H1 (cell line): ENCODE measurements around the gene NSFL1C. TPM values are rescaled to one million over a fixed set of nuclear protein-coding genes. Genes with fewer than 3 reads are reported as not detected.

Experiments used
- CTCF ChIA-PET: fragments of 300-600 bp; sonication (Branson Sonifier 250); formaldehyde crosslinking; loops from one replicate; lab custom pipeline; 2021; ENCODE audit not compliant: partially characterized antibody; lab: Charles Lee
- POLR2A ChIA-PET: fragments of 300-600 bp; sonication (Branson Sonifier 250); formaldehyde crosslinking; loops from one replicate; lab custom pipeline; 2021; ENCODE audit warnings: inconsistent platforms; ENCODE audit not compliant: partially characterized antibody; lab: Charles Lee
- DNase-seq, 2 experiments: peaks; one replicate each; pipeline versions ENCODE4 v3.0.0 to v3.0.0-alpha.2; 2010 to 2022; ENCODE audit warnings: low spot score in 2 of 2, low read depth in 1 of 2, mixed read lengths in 1 of 2
- FAIRE-seq: peaks from 2 replicates; lab custom pipeline; 2011; peaks lifted over from hg19 to GRCh38; lab: Jason Lieb, UNC
- H2AFZ ChIP-seq: 2 replicates; pipeline ENCODE4 v1.8.1; 2012; ENCODE audit warnings: low read length, inconsistent platforms
- H2AK5ac ChIP-seq: 2 replicates; pipeline ENCODE4 v1.6.1; 2013; ENCODE audit warnings: low read depth, low read length
- H2BK120ac ChIP-seq: replicated peaks from 2 replicates; pipeline ENCODE3; 2013; ENCODE audit warnings: low read depth, low read length, inconsistent platforms
- H2BK12ac ChIP-seq: 2 replicates; pipeline ENCODE4 v1.6.1; 2013; ENCODE audit warnings: low read depth, low read length
- H2BK15ac ChIP-seq: 2 replicates; pipeline ENCODE4 v1.6.1; 2013; ENCODE audit warnings: low read length
- H2BK20ac ChIP-seq: 2 replicates; pipeline ENCODE4 v1.6.1; 2013; ENCODE audit warnings: low read length
- H2BK5ac ChIP-seq: 2 replicates; pipeline ENCODE4 v1.6.1; 2013; ENCODE audit warnings: low read depth, low read length
- H3K14ac ChIP-seq: 2 replicates; pipeline ENCODE4 v1.6.1; 2013; ENCODE audit warnings: inconsistent platforms; ENCODE audit not compliant: insufficient read length
- H3K18ac ChIP-seq: 2 replicates; pipeline ENCODE4 v1.6.1; 2013; ENCODE audit warnings: low read length; ENCODE audit errors: extremely low read depth
- H3K23ac ChIP-seq: 2 replicates; pipeline ENCODE4 v1.6.1; 2013; ENCODE audit warnings: inconsistent platforms; ENCODE audit not compliant: insufficient read length
- H3K23me2 ChIP-seq: 2 replicates; pipeline ENCODE4 v1.6.1; 2013; ENCODE audit warnings: low read depth, low read length
- H3K27ac ChIP-seq: 2 replicates; pipeline ENCODE4 v1.6.1; 2011; ENCODE audit warnings: low read depth, low read length, inconsistent platforms
- H3K27me3 ChIP-seq, 4 experiments: replicated peaks in 1 of 4; 1 replicate in 1 of 4; 2 replicates in 3 of 4; pipeline versions ENCODE4 v1.6.1 to v1.8.1; 2011 to 2013; ENCODE audit warnings: low read length in 3 of 4, mild to moderate bottlenecking in 3 of 4, inconsistent platforms in 2 of 4, mixed read lengths in 2 of 4, moderate library complexity in 1 of 4; ENCODE audit not compliant: control insufficient read depth in 3 of 4, insufficient read depth in 3 of 4; ENCODE audit errors: extremely low read depth in 1 of 4
- H3K36me3 ChIP-seq, 4 experiments: 2 replicates each; pipeline versions ENCODE4 v1.6.1 to v1.8.1; 2011 to 2013; ENCODE audit warnings: mild to moderate bottlenecking in 4 of 4, low read length in 3 of 4, moderate library complexity in 2 of 4, control low read depth in 1 of 4, inconsistent platforms in 1 of 4; ENCODE audit not compliant: insufficient read depth in 4 of 4, control insufficient read depth in 2 of 4
- H3K4ac ChIP-seq: replicated peaks from 2 replicates; pipeline ENCODE3; 2013; ENCODE audit warnings: low read length, low read depth, mixed read lengths, inconsistent platforms; ENCODE audit not compliant: insufficient read length
- H3K4me1 ChIP-seq, 4 experiments: replicated peaks in 1 of 4; 1 replicate in 1 of 4; 2 replicates in 3 of 4; pipeline versions ENCODE4 v1.6.1 to v1.8.1; 2011 to 2013; ENCODE audit warnings: low read length in 3 of 4, inconsistent platforms in 2 of 4, mixed read lengths in 1 of 4; ENCODE audit not compliant: insufficient read depth in 4 of 4, control insufficient read depth in 3 of 4
- H3K4me2 ChIP-seq, 2 experiments: 2 replicates each; pipeline versions ENCODE4 v1.6.1 to v1.8.1; 2011 to 2013; ENCODE audit warnings: low read depth in 2 of 2, low read length in 2 of 2, control low read depth in 1 of 2, inconsistent platforms in 1 of 2, mild to moderate bottlenecking in 1 of 2; ENCODE audit not compliant: insufficient read depth in 1 of 2
- H3K4me3 ChIP-seq, 4 experiments: fragments of 200-600, 300-600 bp in 1 of 4; sonication (generic), shearing (Covaris generic), sonication (Bioruptor Twin) in 1 of 4; 2 replicates each; pipeline versions ENCODE4 v1.5.1 to v1.8.1; 2011 to 2016; ENCODE audit warnings: low read length in 4 of 4, low read depth in 3 of 4, control low read depth in 2 of 4, inconsistent platforms in 2 of 4, mild to moderate bottlenecking in 2 of 4, mixed read lengths in 1 of 4, moderate library complexity in 1 of 4; ENCODE audit not compliant: insufficient read depth in 2 of 4; ENCODE audit errors: extremely low read depth in 1 of 4
- H3K56ac ChIP-seq: replicated peaks from 2 replicates; pipeline ENCODE3; 2013; ENCODE audit warnings: low read depth, mild to moderate bottlenecking, mixed read lengths, low read length, inconsistent platforms; ENCODE audit not compliant: insufficient read length
- H3K79me1 ChIP-seq: 2 replicates; pipeline ENCODE4 v1.6.1; 2013; ENCODE audit warnings: low read depth, low read length, control low read depth
- H3K79me2 ChIP-seq, 2 experiments: 2 replicates each; pipeline versions ENCODE4 v1.6.1 to v1.8.1; 2012 to 2013; ENCODE audit warnings: low read length in 2 of 2, mild to moderate bottlenecking in 2 of 2, inconsistent platforms in 1 of 2; ENCODE audit not compliant: insufficient read depth in 2 of 2, control insufficient read depth in 1 of 2
- H3K9ac ChIP-seq, 4 experiments: replicated peaks in 1 of 4; 1 replicate in 1 of 4; 2 replicates in 3 of 4; pipeline versions ENCODE4 v1.6.1 to v1.8.1; 2011 to 2013; ENCODE audit warnings: low read depth in 3 of 4, low read length in 3 of 4, control low read depth in 2 of 4, mild to moderate bottlenecking in 2 of 4, moderate library complexity in 2 of 4, inconsistent platforms in 1 of 4; ENCODE audit errors: extremely low read depth in 1 of 4
- H3K9me3 ChIP-seq, 2 experiments: 2 replicates each; pipeline versions ENCODE4 v1.6.1 to v1.8.1; 2012 to 2013; ENCODE audit warnings: mild to moderate bottlenecking in 2 of 2, moderate library complexity in 2 of 2, control low read depth in 1 of 2, inconsistent platforms in 1 of 2, low read depth in 1 of 2, low read length in 1 of 2, mixed read lengths in 1 of 2; ENCODE audit not compliant: insufficient read depth in 2 of 2
- H4K20me1 ChIP-seq, 2 experiments: replicated peaks in 1 of 2; 2 replicates each; pipeline versions ENCODE3 to v1.8.1; 2011 to 2013; ENCODE audit warnings: inconsistent platforms in 2 of 2, low read length in 2 of 2, mild to moderate bottlenecking in 1 of 2; ENCODE audit not compliant: insufficient read depth in 2 of 2, control insufficient read depth in 1 of 2
- H4K5ac ChIP-seq: 2 replicates; pipeline ENCODE4 v1.6.1; 2013; ENCODE audit warnings: low read length, low read depth, mixed read lengths, inconsistent platforms; ENCODE audit not compliant: insufficient read length
- H4K8ac ChIP-seq: 2 replicates; pipeline ENCODE4 v1.8.0; 2013; ENCODE audit warnings: mild to moderate bottlenecking, moderate library complexity, low read length, inconsistent platforms; ENCODE audit not compliant: insufficient read depth; ENCODE audit errors: extremely low read depth
- H4K91ac ChIP-seq: replicated peaks from 2 replicates; pipeline ENCODE3; 2013; ENCODE audit warnings: low read length, mixed read lengths, inconsistent platforms; ENCODE audit not compliant: insufficient read length
- ATF2 ChIP-seq: IDR thresholded peaks from 2 replicates; pipeline ENCODE4 v1.6.1; 2012; ENCODE audit warnings: low read length, inconsistent platforms
- CBX8 ChIP-seq: fragments of 300-800, 300-1000 bp; sonication (generic); IDR thresholded peaks from 2 replicates; pipeline ENCODE4 v1.7.1; 2016; ENCODE audit warnings: low read depth, low read length, borderline replicate concordance
- CHD2 ChIP-seq: IDR thresholded peaks from 2 replicates; pipeline ENCODE4 v1.6.1; 2012; ENCODE audit warnings: low read length, improper control_type of control experiment
- GABPA ChIP-seq: IDR thresholded peaks from 2 replicates; pipeline ENCODE4 v1.6.1; 2011; ENCODE audit warnings: mild to moderate bottlenecking, low read length, moderate library complexity, borderline replicate concordance; ENCODE audit not compliant: insufficient read depth
- HDAC6 ChIP-seq: IDR thresholded peaks from one replicate; pipeline ENCODE4 v1.7.1; 2012; ENCODE audit warnings: low read depth, mild to moderate bottlenecking, inconsistent platforms, low read length, moderate library complexity
- PHF8 ChIP-seq: fragments of 200-600 bp; sonication (generic); conservative IDR thresholded peaks from 2 replicates; pipeline ENCODE4 v1.7.1; 2012; ENCODE audit warnings: low read depth, mild to moderate bottlenecking, inconsistent platforms, low read length, moderate library complexity
- RNF2 ChIP-seq: fragments of 200-900, 300-1000 bp; sonication (generic); IDR thresholded peaks from 2 replicates; pipeline ENCODE4 v1.7.1; 2016; ENCODE audit warnings: borderline replicate concordance, low read depth, mild to moderate bottlenecking, antibody characterized with exemption, low read length; ENCODE audit not compliant: poor library complexity, severe bottlenecking; ENCODE audit errors: missing control alignments
- SAP30 ChIP-seq: fragments of 300-600 bp; sonication (generic); IDR thresholded peaks from 2 replicates; pipeline ENCODE4 v1.7.1; 2012; ENCODE audit warnings: low read length, moderate library complexity, mild to moderate bottlenecking, inconsistent platforms; ENCODE audit not compliant: insufficient read depth, insufficient replicate concordance
- SIN3A ChIP-seq, 2 experiments: IDR thresholded peaks in 1 of 2; conservative IDR thresholded peaks in 1 of 2; 2 replicates each; pipeline ENCODE4 v1.6.1; 2011 to 2012; ENCODE audit warnings: low read length in 2 of 2, improper control_type of control experiment in 1 of 2, low read depth in 1 of 2, mild to moderate bottlenecking in 1 of 2
- SIX5 ChIP-seq: IDR thresholded peaks from 2 replicates; pipeline ENCODE4 v1.6.1; 2011; ENCODE audit warnings: mild to moderate bottlenecking, low read depth, low read length
- SP4 ChIP-seq: IDR thresholded peaks from 2 replicates; pipeline ENCODE4 v1.6.1; 2012; ENCODE audit warnings: low read length, inconsistent platforms
- YY1 ChIP-seq: IDR thresholded peaks from 2 replicates; pipeline ENCODE4 v1.6.1; 2011; ENCODE audit warnings: low read depth, mild to moderate bottlenecking, low read length
- WGBS, 2 experiments: shearing (Covaris generic) in 1 of 2; methylation state at CpG; one replicate each; pipeline versions ENCODE4 v1.1.6 to v1.1.7; 2013 to 2015; ENCODE audit warnings: low lambda C conversion rate in 2 of 2, mixed read lengths in 2 of 2, inconsistent platforms in 1 of 2, low coverage in 1 of 2, missing lambda C conversion rate in 1 of 2; ENCODE audit not compliant: insufficient replicate concordance in 2 of 2, insufficient coverage in 1 of 2, insufficient read length in 1 of 2; ENCODE audit errors: extremely low coverage in 1 of 2, missing lambda C conversion rate in 1 of 2; 5-methylcytosine and 5-hydroxymethylcytosine counted together
- polyA plus RNA-seq, 7 experiments: library from polyadenylated mRNA; depleted of rRNA in 3 of 7; stranded (reverse) in 5 of 7; unstranded in 2 of 7; fragments of >200 nt in 5 of 7; fragments of 200-250 nt in 2 of 7; gene quantifications; 1 replicate in 5 of 7; 2 replicates in 1 of 7; 4 replicates in 1 of 7; pipeline versions ENCODE4 v1.2.1 to v1.2.3, GENCODE V29; 2011 to 2013; ENCODE audit warnings: missing spikeins in 2 of 7, mixed read lengths in 2 of 7
- total RNA-seq: library from RNA; stranded (reverse); fragmentation: NEBNext Ultra II Directional; extraction: Animal tissue kit (Norgen Biotek cat#: 25700); gene quantifications from 2 replicates; pipeline ENCODE4 v1.2.1, GENCODE V29; 2021

The NSFL1C gene
- total and polyA plus RNA-seq, 2 of the 8 experiments (the other 6 are each of a cell fraction or from before 2014, with no cell fraction given): 21.6 to 98.0 TPM

- no peaks in the 10 kb centered on the region for H3K27me3 ChIP-seq
- no peak overlapping the region; the same call in 1 of the 2 replicates for H2BK15ac ChIP-seq
- WGBS, 2 experiments: 64% methylated on average over 1 of the region's 1 CpG; no CpG with 5 or more reads in 1 of the 2 experiments
Observed at GRCh38 chr20:1403624-1404023, 63.0 kb downstream of the NSFL1C start.

More at GRCh38 chr20:1403624-1404023, 63.0 kb downstream of the NSFL1C start:
- Histone ChIP-seq H4K91ac (no peak overlapping the region), H2BK5ac (no peak overlapping the region), H3K56ac (no peak overlapping the region), H3K36me3 (no peaks in the 10 kb centered on the region), H2BK20ac (no peak overlapping the region), H2AK5ac (no peak overlapping the region), H3K18ac (no peak overlapping the region), H3K14ac (no peak overlapping the region), H4K5ac (no peak overlapping the region), H3K79me1 (no peaks in the 10 kb centered on the region), H4K8ac (no peak overlapping the region), H3K23ac (no peak overlapping the region), H3K4ac (no peak overlapping the region), H3K4me2 (no peak overlapping the region), H3K4me1 (no peaks in the 10 kb centered on the region), H4K20me1 (no peaks in the 10 kb centered on the region), H3K27ac (no peak overlapping the region), H3K23me2 (no peaks in the 10 kb centered on the region), H3K9me3 (no peaks in the 10 kb centered on the region), H2BK120ac (no peak overlapping the region), H2BK12ac (no peak overlapping the region), H3K9ac (no peak overlapping the region), H3K4me3 (no peak overlapping the region), H3K79me2 (no peaks in the 10 kb centered on the region), H2AFZ (no peak overlapping the region)
- FAIRE-seq: no peak
- POLR2A ChIA-PET: no interaction called here
- DNase-seq: no peak
- TF ChIP-seq SIN3A (conservative IDR thresholded peaks at IDR 0.05 in 1 of 2, IDR thresholded peaks at IDR 0.05 in 1 of 2; ENCODE audit: low read depth in 1 of 2, low read length in 2 of 2) (no peak), SAP30 (no peak), PHF8 (no peak), CHD2 (no peak), RNF2 (no peak), GABPA (no peak), HDAC6 (no peak), CBX8 (no peak), SIX5 (no peak), SP4 (no peak), ATF2 (no peak), YY1 (no peak)
- CTCF ChIA-PET: interaction anchor here (1.0 to 2.5 kb wide), 6 partner anchors 32 to 361 kb away, joined by 3 to 7 read pairs (median 4); no protein-coding TSS in a partner anchor
